Mesenchymal stem cell (in vitro differentiated cells and primary cell): Measurements from ENCODE around the gene TPSG1.

Experiments used
- DNase-seq: peaks from one replicate; pipeline ENCODE4 v3.0.0-alpha.2; 2013
- H2AFZ ChIP-seq: one replicate; pipeline ENCODE4 v1.6.1; 2013; ENCODE audit warnings: low read depth, mild to moderate bottlenecking, control low read depth, inconsistent platforms, low read length, moderate library complexity
- H2AK5ac ChIP-seq: 2 replicates; pipeline ENCODE4 v1.6.1; 2013; ENCODE audit warnings: low read length, moderate library complexity, mild to moderate bottlenecking, inconsistent platforms; ENCODE audit not compliant: severe bottlenecking
- H2BK120ac ChIP-seq: one replicate; pipeline ENCODE4 v1.6.1; 2013; ENCODE audit warnings: low read depth, mild to moderate bottlenecking, inconsistent platforms, low read length, moderate library complexity
- H2BK12ac ChIP-seq, 2 experiments: one replicate each; pipeline ENCODE4 v1.6.1; 2013; ENCODE audit warnings: inconsistent platforms in 2 of 2, low read length in 2 of 2, mild to moderate bottlenecking in 2 of 2, moderate library complexity in 2 of 2, control low read depth in 1 of 2
- H2BK15ac ChIP-seq: one replicate; pipeline ENCODE4 v1.6.1; 2013; ENCODE audit warnings: mild to moderate bottlenecking, low read depth, inconsistent platforms; ENCODE audit not compliant: poor library complexity, severe bottlenecking
- H2BK5ac ChIP-seq: 2 replicates; pipeline ENCODE4 v1.6.1; 2013; ENCODE audit warnings: low read depth, mild to moderate bottlenecking, low read length, control low read depth, inconsistent platforms; ENCODE audit not compliant: poor library complexity, severe bottlenecking
- H3K14ac ChIP-seq, 2 experiments: one replicate each; pipeline ENCODE4 v1.6.1; 2013; ENCODE audit warnings: inconsistent platforms in 2 of 2, low read length in 2 of 2, control low read depth in 1 of 2, mild to moderate bottlenecking in 1 of 2, moderate library complexity in 1 of 2
- H3K18ac ChIP-seq, 2 experiments: one replicate each; pipeline ENCODE4 v1.6.1; 2013; ENCODE audit warnings: inconsistent platforms in 2 of 2, low read length in 2 of 2, control low read depth in 1 of 2, low read depth in 1 of 2, mild to moderate bottlenecking in 1 of 2
- H3K23ac ChIP-seq, 2 experiments: one replicate each; pipeline ENCODE4 v1.6.1; 2013; ENCODE audit warnings: inconsistent platforms in 2 of 2, low read length in 2 of 2, mild to moderate bottlenecking in 2 of 2, moderate library complexity in 2 of 2, control low read depth in 1 of 2
- H3K27ac ChIP-seq: 2 replicates; pipeline ENCODE4 v1.5.1; 2013; ENCODE audit warnings: mild to moderate bottlenecking, moderate library complexity, low read length, control low read depth, inconsistent platforms; ENCODE audit not compliant: poor library complexity, severe bottlenecking
- H3K27me3 ChIP-seq, 2 experiments: 2 replicates each; pipeline versions ENCODE4 v1.6.1 to v1.7.0; 2013; ENCODE audit warnings: low read length in 2 of 2, mild to moderate bottlenecking in 2 of 2, moderate library complexity in 2 of 2, control low read depth in 1 of 2, inconsistent platforms in 1 of 2; ENCODE audit not compliant: control insufficient read depth in 1 of 2, insufficient read depth in 1 of 2
- H3K36me3 ChIP-seq, 2 experiments: 2 replicates each; pipeline versions ENCODE4 v1.6.1 to v1.7.0; 2013; ENCODE audit warnings: low read length in 2 of 2, control low read depth in 1 of 2, inconsistent platforms in 1 of 2, low read depth in 1 of 2, mild to moderate bottlenecking in 1 of 2; ENCODE audit not compliant: insufficient read depth in 2 of 2, control insufficient read depth in 1 of 2
- H3K4ac ChIP-seq, 2 experiments: one replicate each; pipeline ENCODE4 v1.6.1; 2013; ENCODE audit warnings: inconsistent platforms in 2 of 2, low read length in 2 of 2, mild to moderate bottlenecking in 2 of 2, moderate library complexity in 2 of 2, control low read depth in 1 of 2, low read depth in 1 of 2
- H3K4me1 ChIP-seq: 2 replicates; pipeline ENCODE4 v1.6.1; 2013; ENCODE audit warnings: low read depth, low read length, control low read depth; ENCODE audit not compliant: control insufficient read depth, insufficient read depth
- H3K4me2 ChIP-seq: 2 replicates; pipeline ENCODE4 v1.6.1; 2013; ENCODE audit warnings: low read length, mild to moderate bottlenecking, inconsistent platforms; ENCODE audit not compliant: poor library complexity, severe bottlenecking
- H3K4me3 ChIP-seq, 2 experiments: 2 replicates each; pipeline versions ENCODE4 v1.5.1 to v1.7.0; 2013; ENCODE audit warnings: low read length in 2 of 2, mild to moderate bottlenecking in 2 of 2, control low read depth in 1 of 2, low read depth in 1 of 2; ENCODE audit not compliant: insufficient read depth in 1 of 2
- H3K79me1 ChIP-seq: replicated peaks from 2 replicates; pipeline ENCODE4 v1.6.1; 2013; ENCODE audit warnings: mild to moderate bottlenecking, control low read depth, low read length, inconsistent platforms; ENCODE audit not compliant: poor library complexity, severe bottlenecking
- H3K9ac ChIP-seq: 2 replicates; pipeline ENCODE4 v1.7.0; 2013; ENCODE audit warnings: mild to moderate bottlenecking, low read length, moderate library complexity
- H3K9me3 ChIP-seq: 2 replicates; pipeline ENCODE4 v1.7.0; 2013; ENCODE audit warnings: mild to moderate bottlenecking, low read length; ENCODE audit not compliant: control insufficient read depth
- H4K8ac ChIP-seq: one replicate; pipeline ENCODE4 v1.6.1; 2013; ENCODE audit warnings: inconsistent platforms, mild to moderate bottlenecking, low read length, moderate library complexity
- H4K91ac ChIP-seq: one replicate; pipeline ENCODE4 v1.6.1; 2013; ENCODE audit warnings: mild to moderate bottlenecking, low read length, inconsistent platforms
- WGBS: methylation state at CpG from one replicate; pipeline ENCODE4 v1.1.7; 2013; ENCODE audit warnings: mixed read lengths; 5-methylcytosine and 5-hydroxymethylcytosine counted together

Gene TPSG1

DNA sequence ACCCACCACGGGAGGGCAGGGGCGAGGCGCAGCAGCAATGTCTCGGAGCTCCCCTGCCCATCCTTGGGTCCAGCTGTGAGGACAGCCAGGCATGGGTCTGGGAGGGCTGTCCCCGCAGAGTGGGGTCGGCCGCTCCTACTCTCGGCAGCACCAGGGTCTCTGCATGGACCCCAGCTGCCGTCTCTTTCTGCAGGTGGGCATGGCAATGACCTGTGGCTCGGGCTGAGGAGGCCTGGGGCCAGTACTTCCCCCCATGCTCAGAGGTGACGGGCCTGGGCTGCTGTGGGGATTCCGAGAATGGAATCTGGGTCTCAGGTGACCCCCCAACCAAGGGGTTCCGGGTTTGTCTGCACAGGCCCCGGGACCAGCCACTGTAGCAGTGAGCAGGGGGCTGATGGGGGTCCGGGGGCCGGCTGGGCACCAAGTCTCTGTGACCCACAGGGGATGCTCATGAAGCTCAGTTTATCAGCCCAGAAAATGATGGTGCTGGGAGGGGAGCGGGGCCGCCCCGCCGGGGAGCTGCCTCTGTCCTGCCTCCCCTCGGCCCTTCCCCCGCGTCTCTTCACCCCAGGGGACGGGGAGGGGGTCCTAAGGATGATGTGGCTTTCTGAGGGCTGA is 48.7 kb downstream of the TPSG1 start:
- no peak overlapping the region for H3K14ac ChIP-seq
- no peak overlapping the region for H2AFZ ChIP-seq
- no peak overlapping the region for H3K9ac ChIP-seq
- no peak overlapping the region for H3K23ac ChIP-seq
- H3K4ac ChIP-seq = no peak overlapping the region
- peaks cover 11 to 38% of the 10 kb centered on the region in 2 experiments for H3K27me3 ChIP-seq
- no peak overlapping the region for H3K18ac ChIP-seq
- H3K27ac ChIP-seq = no peak overlapping the region
- DNase-seq = no peak
- peak overlapping the region; percentile 29 for H2AK5ac ChIP-seq
- H2BK120ac ChIP-seq = no peak overlapping the region
- no peak overlapping the region for H4K8ac ChIP-seq
- no peak overlapping the region for H2BK5ac ChIP-seq
- no peak overlapping the region for H3K4me3 ChIP-seq
- no peaks in the 10 kb centered on the region for H3K36me3 ChIP-seq
- no peak overlapping the region for H3K4me2 ChIP-seq
- no peaks in the 10 kb centered on the region for H3K79me1 ChIP-seq
- no peak overlapping the region for H4K91ac ChIP-seq
- WGBS = 87% methylated on average over 24 of the region's 24 CpGs
- H3K4me1 ChIP-seq = peaks cover 55% of the 10 kb centered on the region
- peak overlapping the region in 1 of 2 experiments; percentile 10 for H2BK12ac ChIP-seq
- H2BK15ac ChIP-seq = no peak overlapping the region
- no peaks in the 10 kb centered on the region for H3K9me3 ChIP-seq

- Histone ChIP-seq H3K27ac (no peak overlapping the region), H3K36me3 (no peaks in the 10 kb centered on the region), H4K8ac (no peak overlapping the region), H2BK120ac (no peak overlapping the region), H3K79me1 (no peaks in the 10 kb centered on the region), H3K4me2 (no peak overlapping the region), H2BK12ac (peak overlapping the region in 1 of 2 experiments; percentile 10), H3K18ac (no peak overlapping the region), H3K4me3 (no peak overlapping the region), H2AFZ (no peak overlapping the region), H2AK5ac (no peak overlapping the region), H2BK15ac (no peak overlapping the region), H2BK5ac (no peak overlapping the region), H3K23ac (no peak overlapping the region), H3K4me1 (peaks cover 48% of the 10 kb centered on the region), H4K91ac (no peak overlapping the region), H3K14ac (peak overlapping the region in 1 of 2 experiments; percentile 26), H3K9ac (no peak overlapping the region), H3K9me3 (no peaks in the 10 kb centered on the region), H3K4ac (no peak overlapping the region), H3K27me3 (peaks cover 17 to 36% of the 10 kb centered on the region in 2 experiments)
- 88% methylated on average over 27 of the region's 29 CpGs for WGBS
- peak; percentile 49 for DNase-seq
Observed at GRCh38 chr16:1175566-1176279, 49.3 kb downstream of the TPSG1 start.

- H3K23ac ChIP-seq = no peak overlapping the region
- H2BK12ac ChIP-seq = peak overlapping the region in 1 of 2 experiments; percentile 34
- peak overlapping the region in 1 of 2 experiments; percentile 25 for H3K18ac ChIP-seq
- no peak overlapping the region for H2BK15ac ChIP-seq
- no peaks in the 10 kb centered on the region for H3K36me3 ChIP-seq
- no peak overlapping the region for H2BK5ac ChIP-seq
- H4K8ac ChIP-seq = no peak overlapping the region
- H3K4ac ChIP-seq = no peak overlapping the region
- no peak overlapping the region for H2AFZ ChIP-seq
- H3K4me2 ChIP-seq = peak overlapping the region; percentile 10
- 75% methylated on average over 27 of the region's 38 CpGs for WGBS
- H2BK120ac ChIP-seq = no peak overlapping the region
- peak; percentile 41 for DNase-seq
- H3K14ac ChIP-seq = no peak overlapping the region
- no peak overlapping the region for H2AK5ac ChIP-seq
- H4K91ac ChIP-seq = no peak overlapping the region
- no peak overlapping the region for H3K9ac ChIP-seq
- peaks cover 27 to 42% of the 10 kb centered on the region in 2 experiments for H3K27me3 ChIP-seq
- H3K27ac ChIP-seq = no peak overlapping the region
- no peak overlapping the region for H3K4me3 ChIP-seq
- no peaks in the 10 kb centered on the region for H3K9me3 ChIP-seq
- no peaks in the 10 kb centered on the region for H3K79me1 ChIP-seq
- peaks cover 45% of the 10 kb centered on the region for H3K4me1 ChIP-seq
Observed at GRCh38 chr16:1174477-1175357, 50.4 kb downstream of the TPSG1 start.
